ENCODE data around the gene BIN2. TPM values are rescaled to one million over a fixed set of nuclear protein-coding genes. Genes with fewer than 3 reads are reported as not detected.

The BIN2 gene
- total RNA-seq, 1 experiment from 2014 or later = 0.20 TPM

DNA sequence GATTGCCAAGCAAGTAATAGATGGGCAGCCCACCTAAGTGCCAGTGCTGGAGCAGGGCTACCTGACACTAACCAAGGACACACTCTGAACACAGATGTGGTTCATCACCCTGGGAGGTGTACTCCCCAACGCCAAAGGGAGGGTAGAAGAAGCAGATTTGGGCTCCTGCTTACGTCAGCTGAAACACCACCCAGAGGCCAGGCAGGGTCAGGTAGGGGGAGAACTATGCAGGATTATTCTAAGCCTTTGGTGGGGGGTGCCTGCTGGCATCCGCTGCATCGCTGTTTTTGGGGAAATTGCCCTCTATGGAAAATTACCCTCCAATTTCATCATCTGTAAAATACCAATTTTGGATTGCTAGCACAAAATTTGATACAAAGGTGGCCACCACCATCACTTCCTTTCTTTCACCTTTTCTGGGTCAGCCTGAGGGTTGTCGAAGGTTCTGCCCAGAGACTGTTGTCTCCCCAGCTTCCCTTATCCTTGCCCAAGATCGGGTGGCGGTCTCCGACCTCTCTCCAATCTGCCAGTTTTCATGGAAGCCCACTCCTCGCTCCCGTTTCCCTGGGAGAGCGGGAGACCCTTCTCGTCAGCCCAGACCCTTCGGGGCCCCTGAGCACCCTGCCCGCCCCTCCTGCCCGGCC is 535 bp downstream of the BIN2 start:
- no peak overlapping the region for H3K27ac Mint-ChIP-seq
- CTCF ChIA-PET = interaction anchor here (1.0 to 1.4 kb wide), 2 partner anchors 18 to 61 kb away, joined by 3 to 4 read pairs; no protein-coding TSS in a partner anchor

DNA sequence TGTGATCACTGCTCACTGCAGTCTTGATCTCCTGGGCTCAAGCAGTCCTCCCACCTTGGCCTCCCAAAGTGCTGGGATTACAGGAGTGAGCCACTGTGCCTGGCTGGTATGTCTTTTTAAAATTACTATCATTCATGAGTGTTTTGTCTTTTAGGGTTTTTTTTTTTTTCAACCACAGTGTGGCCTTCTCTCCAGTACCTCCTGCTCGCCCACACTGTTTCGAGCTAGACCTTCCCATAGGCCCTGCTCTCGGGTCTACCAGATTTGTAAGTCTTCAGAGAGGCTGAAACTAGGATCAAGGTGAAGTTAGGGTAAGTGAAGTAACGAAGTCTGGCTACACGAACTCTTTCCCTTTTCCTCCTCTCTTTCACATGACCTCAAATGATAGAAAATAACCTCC is 1.5 kb downstream of the BIN2 start:
- no peaks in the 10 kb centered on the region for H3K9me3 Mint-ChIP-seq
- CTCF ChIA-PET = interaction anchor here (1.3 to 2.6 kb wide), 2 partner anchors 19 to 52 kb away, joined by 4 to 14 read pairs; partner anchors contain the start of gene SMAGP
- H3K4me1 Mint-ChIP-seq = peaks cover 33% of the 10 kb centered on the region
- TF ChIP-seq, protein P1, sequence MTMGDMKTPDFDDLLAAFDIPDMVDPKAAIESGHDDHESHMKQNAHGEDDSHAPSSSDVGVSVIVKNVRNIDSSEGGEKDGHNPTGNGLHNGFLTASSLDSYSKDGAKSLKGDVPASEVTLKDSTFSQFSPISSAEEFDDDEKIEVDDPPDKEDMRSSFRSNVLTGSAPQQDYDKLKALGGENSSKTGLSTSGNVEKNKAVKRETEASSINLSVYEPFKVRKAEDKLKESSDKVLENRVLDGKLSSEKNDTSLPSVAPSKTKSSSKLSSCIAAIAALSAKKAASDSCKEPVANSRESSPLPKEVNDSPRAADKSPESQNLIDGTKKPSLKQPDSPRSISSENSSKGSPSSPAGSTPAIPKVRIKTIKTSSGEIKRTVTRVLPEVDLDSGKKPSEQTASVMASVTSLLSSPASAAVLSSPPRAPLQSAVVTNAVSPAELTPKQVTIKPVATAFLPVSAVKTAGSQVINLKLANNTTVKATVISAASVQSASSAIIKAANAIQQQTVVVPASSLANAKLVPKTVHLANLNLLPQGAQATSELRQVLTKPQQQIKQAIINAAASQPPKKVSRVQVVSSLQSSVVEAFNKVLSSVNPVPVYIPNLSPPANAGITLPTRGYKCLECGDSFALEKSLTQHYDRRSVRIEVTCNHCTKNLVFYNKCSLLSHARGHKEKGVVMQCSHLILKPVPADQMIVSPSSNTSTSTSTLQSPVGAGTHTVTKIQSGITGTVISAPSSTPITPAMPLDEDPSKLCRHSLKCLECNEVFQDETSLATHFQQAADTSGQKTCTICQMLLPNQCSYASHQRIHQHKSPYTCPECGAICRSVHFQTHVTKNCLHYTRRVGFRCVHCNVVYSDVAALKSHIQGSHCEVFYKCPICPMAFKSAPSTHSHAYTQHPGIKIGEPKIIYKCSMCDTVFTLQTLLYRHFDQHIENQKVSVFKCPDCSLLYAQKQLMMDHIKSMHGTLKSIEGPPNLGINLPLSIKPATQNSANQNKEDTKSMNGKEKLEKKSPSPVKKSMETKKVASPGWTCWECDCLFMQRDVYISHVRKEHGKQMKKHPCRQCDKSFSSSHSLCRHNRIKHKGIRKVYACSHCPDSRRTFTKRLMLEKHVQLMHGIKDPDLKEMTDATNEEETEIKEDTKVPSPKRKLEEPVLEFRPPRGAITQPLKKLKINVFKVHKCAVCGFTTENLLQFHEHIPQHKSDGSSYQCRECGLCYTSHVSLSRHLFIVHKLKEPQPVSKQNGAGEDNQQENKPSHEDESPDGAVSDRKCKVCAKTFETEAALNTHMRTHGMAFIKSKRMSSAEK (CRISPR knock-in tag; IDR thresholded peaks at IDR 0.05; ENCODE audit: borderline replicate concordance) = no peak
- TF ChIP-seq, protein P2, sequence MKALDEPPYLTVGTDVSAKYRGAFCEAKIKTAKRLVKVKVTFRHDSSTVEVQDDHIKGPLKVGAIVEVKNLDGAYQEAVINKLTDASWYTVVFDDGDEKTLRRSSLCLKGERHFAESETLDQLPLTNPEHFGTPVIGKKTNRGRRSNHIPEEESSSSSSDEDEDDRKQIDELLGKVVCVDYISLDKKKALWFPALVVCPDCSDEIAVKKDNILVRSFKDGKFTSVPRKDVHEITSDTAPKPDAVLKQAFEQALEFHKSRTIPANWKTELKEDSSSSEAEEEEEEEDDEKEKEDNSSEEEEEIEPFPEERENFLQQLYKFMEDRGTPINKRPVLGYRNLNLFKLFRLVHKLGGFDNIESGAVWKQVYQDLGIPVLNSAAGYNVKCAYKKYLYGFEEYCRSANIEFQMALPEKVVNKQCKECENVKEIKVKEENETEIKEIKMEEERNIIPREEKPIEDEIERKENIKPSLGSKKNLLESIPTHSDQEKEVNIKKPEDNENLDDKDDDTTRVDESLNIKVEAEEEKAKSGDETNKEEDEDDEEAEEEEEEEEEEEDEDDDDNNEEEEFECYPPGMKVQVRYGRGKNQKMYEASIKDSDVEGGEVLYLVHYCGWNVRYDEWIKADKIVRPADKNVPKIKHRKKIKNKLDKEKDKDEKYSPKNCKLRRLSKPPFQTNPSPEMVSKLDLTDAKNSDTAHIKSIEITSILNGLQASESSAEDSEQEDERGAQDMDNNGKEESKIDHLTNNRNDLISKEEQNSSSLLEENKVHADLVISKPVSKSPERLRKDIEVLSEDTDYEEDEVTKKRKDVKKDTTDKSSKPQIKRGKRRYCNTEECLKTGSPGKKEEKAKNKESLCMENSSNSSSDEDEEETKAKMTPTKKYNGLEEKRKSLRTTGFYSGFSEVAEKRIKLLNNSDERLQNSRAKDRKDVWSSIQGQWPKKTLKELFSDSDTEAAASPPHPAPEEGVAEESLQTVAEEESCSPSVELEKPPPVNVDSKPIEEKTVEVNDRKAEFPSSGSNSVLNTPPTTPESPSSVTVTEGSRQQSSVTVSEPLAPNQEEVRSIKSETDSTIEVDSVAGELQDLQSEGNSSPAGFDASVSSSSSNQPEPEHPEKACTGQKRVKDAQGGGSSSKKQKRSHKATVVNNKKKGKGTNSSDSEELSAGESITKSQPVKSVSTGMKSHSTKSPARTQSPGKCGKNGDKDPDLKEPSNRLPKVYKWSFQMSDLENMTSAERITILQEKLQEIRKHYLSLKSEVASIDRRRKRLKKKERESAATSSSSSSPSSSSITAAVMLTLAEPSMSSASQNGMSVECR (CRISPR knock-in tag; IDR thresholded peaks at IDR 0.05; ENCODE audit: borderline replicate concordance) = no peak
- TF ChIP-seq ZNF232 (CRISPR knock-in tag; IDR thresholded peaks at IDR 0.05) (no peak), NFYB (CRISPR knock-in tag; conservative IDR thresholded peaks at IDR 0.05; ENCODE audit: low read depth) (no peak), SOX15 (CRISPR knock-in tag; IDR thresholded peaks at IDR 0.05) (no peak), IRF2 (CRISPR knock-in tag; IDR thresholded peaks at IDR 0.05; ENCODE audit: borderline replicate concordance, low read depth) (no peak), ETV6 (CRISPR knock-in tag; IDR thresholded peaks at IDR 0.05) (no peak), OVOL2 (CRISPR knock-in tag; IDR thresholded peaks at IDR 0.05; ENCODE audit: borderline replicate concordance) (no peak), ZNF121 (CRISPR knock-in tag; IDR thresholded peaks at IDR 0.05) (no peak), MYBL2 (CRISPR knock-in tag; IDR thresholded peaks at IDR 0.05) (no peak), GABPB1 (CRISPR knock-in tag; IDR thresholded peaks at IDR 0.05) (no peak), ZNF138 (CRISPR knock-in tag; conservative IDR thresholded peaks at IDR 0.05) (no peak)
- TF ChIP-seq, protein P3, sequence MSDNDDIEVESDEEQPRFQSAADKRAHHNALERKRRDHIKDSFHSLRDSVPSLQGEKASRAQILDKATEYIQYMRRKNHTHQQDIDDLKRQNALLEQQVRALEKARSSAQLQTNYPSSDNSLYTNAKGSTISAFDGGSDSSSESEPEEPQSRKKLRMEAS (CRISPR knock-in tag; IDR thresholded peaks at IDR 0.05) = no peak
- TF ChIP-seq, protein P4, sequence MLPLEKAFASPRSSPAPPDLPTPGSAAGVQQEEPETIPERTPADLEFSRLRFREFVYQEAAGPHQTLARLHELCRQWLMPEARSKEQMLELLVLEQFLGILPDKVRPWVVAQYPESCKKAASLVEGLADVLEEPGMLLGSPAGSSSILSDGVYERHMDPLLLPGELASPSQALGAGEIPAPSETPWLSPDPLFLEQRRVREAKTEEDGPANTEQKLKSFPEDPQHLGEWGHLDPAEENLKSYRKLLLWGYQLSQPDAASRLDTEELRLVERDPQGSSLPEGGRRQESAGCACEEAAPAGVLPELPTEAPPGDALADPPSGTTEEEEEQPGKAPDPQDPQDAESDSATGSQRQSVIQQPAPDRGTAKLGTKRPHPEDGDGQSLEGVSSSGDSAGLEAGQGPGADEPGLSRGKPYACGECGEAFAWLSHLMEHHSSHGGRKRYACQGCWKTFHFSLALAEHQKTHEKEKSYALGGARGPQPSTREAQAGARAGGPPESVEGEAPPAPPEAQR (CRISPR knock-in tag; IDR thresholded peaks at IDR 0.05) = no peak
- TF ChIP-seq, protein P5, sequence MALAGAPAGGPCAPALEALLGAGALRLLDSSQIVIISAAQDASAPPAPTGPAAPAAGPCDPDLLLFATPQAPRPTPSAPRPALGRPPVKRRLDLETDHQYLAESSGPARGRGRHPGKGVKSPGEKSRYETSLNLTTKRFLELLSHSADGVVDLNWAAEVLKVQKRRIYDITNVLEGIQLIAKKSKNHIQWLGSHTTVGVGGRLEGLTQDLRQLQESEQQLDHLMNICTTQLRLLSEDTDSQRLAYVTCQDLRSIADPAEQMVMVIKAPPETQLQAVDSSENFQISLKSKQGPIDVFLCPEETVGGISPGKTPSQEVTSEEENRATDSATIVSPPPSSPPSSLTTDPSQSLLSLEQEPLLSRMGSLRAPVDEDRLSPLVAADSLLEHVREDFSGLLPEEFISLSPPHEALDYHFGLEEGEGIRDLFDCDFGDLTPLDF (CRISPR knock-in tag; IDR thresholded peaks at IDR 0.05) = no peak
- TF ChIP-seq, protein P6, sequence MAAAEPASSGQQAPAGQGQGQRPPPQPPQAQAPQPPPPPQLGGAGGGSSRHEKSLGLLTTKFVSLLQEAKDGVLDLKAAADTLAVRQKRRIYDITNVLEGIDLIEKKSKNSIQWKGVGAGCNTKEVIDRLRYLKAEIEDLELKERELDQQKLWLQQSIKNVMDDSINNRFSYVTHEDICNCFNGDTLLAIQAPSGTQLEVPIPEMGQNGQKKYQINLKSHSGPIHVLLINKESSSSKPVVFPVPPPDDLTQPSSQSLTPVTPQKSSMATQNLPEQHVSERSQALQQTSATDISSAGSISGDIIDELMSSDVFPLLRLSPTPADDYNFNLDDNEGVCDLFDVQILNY (CRISPR knock-in tag; IDR thresholded peaks at IDR 0.05) = no peak
- DNase-seq (ENCODE audit: low spot score) (no peak), ATAC-seq (no peak)
- POLR2A ChIA-PET = no interaction called here
- no peak overlapping the region for H3K4me3 Mint-ChIP-seq
- H3K27me3 Mint-ChIP-seq (ENCODE audit: low read depth) = no peaks in the 10 kb centered on the region
- no peak overlapping the region for H3K27ac Mint-ChIP-seq
- H3K36me3 Mint-ChIP-seq = no peaks in the 10 kb centered on the region

More for the DNA sequence above, 535 bp downstream of the BIN2 start:
- Mint-ChIP-seq H3K9me3 (no peaks in the 10 kb centered on the region), H3K4me1 (peaks cover 33% of the 10 kb centered on the region), H3K36me3 (no peaks in the 10 kb centered on the region), H3K4me3 (no peak overlapping the region), H3K27me3 (ENCODE audit: low read depth) (no peaks in the 10 kb centered on the region)
- DNase-seq (ENCODE audit: low spot score) = no peak
- ATAC-seq = no peak
- POLR2A ChIA-PET = interaction anchor here (0.7 kb wide), 1 partner anchor 297 kb away, joined by 3 read pairs; the partner anchor contains the start of gene SLC11A2
- TF ChIP-seq, protein P7, sequence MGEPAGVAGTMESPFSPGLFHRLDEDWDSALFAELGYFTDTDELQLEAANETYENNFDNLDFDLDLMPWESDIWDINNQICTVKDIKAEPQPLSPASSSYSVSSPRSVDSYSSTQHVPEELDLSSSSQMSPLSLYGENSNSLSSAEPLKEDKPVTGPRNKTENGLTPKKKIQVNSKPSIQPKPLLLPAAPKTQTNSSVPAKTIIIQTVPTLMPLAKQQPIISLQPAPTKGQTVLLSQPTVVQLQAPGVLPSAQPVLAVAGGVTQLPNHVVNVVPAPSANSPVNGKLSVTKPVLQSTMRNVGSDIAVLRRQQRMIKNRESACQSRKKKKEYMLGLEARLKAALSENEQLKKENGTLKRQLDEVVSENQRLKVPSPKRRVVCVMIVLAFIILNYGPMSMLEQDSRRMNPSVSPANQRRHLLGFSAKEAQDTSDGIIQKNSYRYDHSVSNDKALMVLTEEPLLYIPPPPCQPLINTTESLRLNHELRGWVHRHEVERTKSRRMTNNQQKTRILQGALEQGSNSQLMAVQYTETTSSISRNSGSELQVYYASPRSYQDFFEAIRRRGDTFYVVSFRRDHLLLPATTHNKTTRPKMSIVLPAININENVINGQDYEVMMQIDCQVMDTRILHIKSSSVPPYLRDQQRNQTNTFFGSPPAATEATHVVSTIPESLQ (CRISPR knock-in tag; IDR thresholded peaks at IDR 0.05) = no peak
- TF ChIP-seq NR1H2 (CRISPR knock-in tag; IDR thresholded peaks at IDR 0.05) (no peak), MYBL2 (CRISPR knock-in tag; IDR thresholded peaks at IDR 0.05) (no peak), EMX1 (CRISPR knock-in tag; IDR thresholded peaks at IDR 0.05) (no peak), ATF1 (CRISPR knock-in tag; IDR thresholded peaks at IDR 0.05) (no peak)

All from WTC11 (cell line).